ENCODE data around the gene UVRAG. TPM values are rescaled to one million over a fixed set of nuclear protein-coding genes. Genes with fewer than 3 reads are reported as not detected.

UVRAG gene
- total RNA-seq, 1 donor from 2014 or later: 27.6 TPM

DNA sequence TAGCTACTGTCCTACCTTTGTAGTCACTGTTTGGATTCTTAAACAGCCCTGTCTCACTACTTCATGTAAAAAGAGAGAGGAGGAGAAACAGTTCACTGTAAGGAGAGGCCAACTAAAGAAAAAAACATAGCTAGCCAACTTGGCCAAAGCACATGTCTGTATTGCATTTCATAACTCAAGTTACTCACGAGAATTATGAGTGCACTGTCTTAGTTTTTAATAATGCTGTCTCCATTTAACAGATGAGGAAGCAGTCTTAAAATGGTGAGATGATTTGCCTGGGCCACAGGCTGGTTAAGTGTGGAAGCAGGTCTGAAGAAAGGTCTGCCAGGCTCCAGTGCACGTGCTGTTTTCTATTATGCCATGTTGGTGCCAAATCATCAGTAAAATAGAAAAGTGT, 104.5 kb downstream of the UVRAG start:
- peaks cover 11% of the 10 kb centered on the region for H3K9me3 Mint-ChIP-seq
- DNase-seq (ENCODE audit: low spot score in 2 of 2, unreplicated experiment in 2 of 2): no peak
- peaks cover 10% of the 10 kb centered on the region for H3K36me3 Mint-ChIP-seq
- no peak overlapping the region for H3K4me3 Mint-ChIP-seq
- TF ChIP-seq, protein P1, sequence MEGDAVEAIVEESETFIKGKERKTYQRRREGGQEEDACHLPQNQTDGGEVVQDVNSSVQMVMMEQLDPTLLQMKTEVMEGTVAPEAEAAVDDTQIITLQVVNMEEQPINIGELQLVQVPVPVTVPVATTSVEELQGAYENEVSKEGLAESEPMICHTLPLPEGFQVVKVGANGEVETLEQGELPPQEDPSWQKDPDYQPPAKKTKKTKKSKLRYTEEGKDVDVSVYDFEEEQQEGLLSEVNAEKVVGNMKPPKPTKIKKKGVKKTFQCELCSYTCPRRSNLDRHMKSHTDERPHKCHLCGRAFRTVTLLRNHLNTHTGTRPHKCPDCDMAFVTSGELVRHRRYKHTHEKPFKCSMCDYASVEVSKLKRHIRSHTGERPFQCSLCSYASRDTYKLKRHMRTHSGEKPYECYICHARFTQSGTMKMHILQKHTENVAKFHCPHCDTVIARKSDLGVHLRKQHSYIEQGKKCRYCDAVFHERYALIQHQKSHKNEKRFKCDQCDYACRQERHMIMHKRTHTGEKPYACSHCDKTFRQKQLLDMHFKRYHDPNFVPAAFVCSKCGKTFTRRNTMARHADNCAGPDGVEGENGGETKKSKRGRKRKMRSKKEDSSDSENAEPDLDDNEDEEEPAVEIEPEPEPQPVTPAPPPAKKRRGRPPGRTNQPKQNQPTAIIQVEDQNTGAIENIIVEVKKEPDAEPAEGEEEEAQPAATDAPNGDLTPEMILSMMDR (IDR thresholded peaks at IDR 0.05; ENCODE audit: unreplicated experiment): no peak
- H3K27me3 Mint-ChIP-seq (ENCODE audit: low read depth): no peaks in the 10 kb centered on the region
- H3K27ac Mint-ChIP-seq: peak overlapping the region; percentile 89
- H3K4me1 Mint-ChIP-seq: peaks cover 16% of the 10 kb centered on the region

DNA sequence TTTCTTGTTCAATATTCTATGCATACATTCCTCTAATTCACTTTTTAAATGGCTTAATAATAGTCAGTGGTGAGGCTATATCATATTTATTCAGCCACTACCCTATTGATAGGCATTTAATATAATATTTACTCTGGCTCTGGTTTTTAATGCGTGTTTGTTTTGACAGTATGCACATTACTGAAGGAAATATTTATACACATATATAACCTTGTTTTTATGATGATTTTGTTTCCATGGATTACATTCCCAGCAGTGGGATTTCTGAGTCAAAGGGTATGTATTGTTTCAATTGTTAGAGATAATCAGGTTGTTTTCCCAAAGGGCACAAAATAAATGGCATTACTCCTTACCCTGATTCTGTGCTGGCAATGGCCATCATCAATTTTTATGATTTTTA, 105.8 kb downstream of the UVRAG start:
- Mint-ChIP-seq H3K27ac (no peak overlapping the region), H3K9me3 (peaks cover 11% of the 10 kb centered on the region), H3K27me3 (ENCODE audit: low read depth) (no peaks in the 10 kb centered on the region), H3K36me3 (peaks cover 10% of the 10 kb centered on the region), H3K4me1 (peaks cover 21% of the 10 kb centered on the region), H3K4me3 (no peak overlapping the region)
- no peak for DNase-seq (ENCODE audit: low spot score in 2 of 2, unreplicated experiment in 2 of 2)
- TF ChIP-seq, protein P1 (IDR thresholded peaks at IDR 0.05; ENCODE audit: unreplicated experiment): no peak

DNA sequence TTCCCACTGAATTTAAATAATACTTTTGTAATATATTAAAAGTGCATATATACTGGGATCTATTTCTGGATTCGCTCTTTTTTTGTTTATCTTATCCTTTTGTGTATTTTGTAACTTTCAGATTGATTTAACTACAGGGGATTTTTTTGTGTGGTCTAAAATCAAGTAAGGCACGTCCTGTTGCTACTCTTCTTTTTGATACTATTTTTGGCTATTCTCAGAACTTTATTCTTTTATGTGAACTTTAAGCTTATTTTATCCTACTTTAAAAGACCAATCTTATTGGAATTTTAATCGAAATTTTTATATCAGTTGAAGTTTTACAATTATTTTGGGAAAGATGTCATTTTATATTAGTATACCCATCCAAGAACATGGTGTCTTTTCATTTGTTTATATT, 106.8 kb downstream of the UVRAG start:
- no peaks in the 10 kb centered on the region for H3K27me3 Mint-ChIP-seq (ENCODE audit: low read depth)
- H3K27ac Mint-ChIP-seq: no peak overlapping the region
- H3K4me1 Mint-ChIP-seq: peaks cover 20% of the 10 kb centered on the region
- TF ChIP-seq, protein P1 (IDR thresholded peaks at IDR 0.05; ENCODE audit: unreplicated experiment): no peak
- H3K4me3 Mint-ChIP-seq: no peak overlapping the region
- H3K36me3 Mint-ChIP-seq: peaks cover 10% of the 10 kb centered on the region
- DNase-seq (ENCODE audit: low spot score in 2 of 2, unreplicated experiment in 2 of 2): no peak
- peaks cover 6% of the 10 kb centered on the region for H3K9me3 Mint-ChIP-seq

DNA sequence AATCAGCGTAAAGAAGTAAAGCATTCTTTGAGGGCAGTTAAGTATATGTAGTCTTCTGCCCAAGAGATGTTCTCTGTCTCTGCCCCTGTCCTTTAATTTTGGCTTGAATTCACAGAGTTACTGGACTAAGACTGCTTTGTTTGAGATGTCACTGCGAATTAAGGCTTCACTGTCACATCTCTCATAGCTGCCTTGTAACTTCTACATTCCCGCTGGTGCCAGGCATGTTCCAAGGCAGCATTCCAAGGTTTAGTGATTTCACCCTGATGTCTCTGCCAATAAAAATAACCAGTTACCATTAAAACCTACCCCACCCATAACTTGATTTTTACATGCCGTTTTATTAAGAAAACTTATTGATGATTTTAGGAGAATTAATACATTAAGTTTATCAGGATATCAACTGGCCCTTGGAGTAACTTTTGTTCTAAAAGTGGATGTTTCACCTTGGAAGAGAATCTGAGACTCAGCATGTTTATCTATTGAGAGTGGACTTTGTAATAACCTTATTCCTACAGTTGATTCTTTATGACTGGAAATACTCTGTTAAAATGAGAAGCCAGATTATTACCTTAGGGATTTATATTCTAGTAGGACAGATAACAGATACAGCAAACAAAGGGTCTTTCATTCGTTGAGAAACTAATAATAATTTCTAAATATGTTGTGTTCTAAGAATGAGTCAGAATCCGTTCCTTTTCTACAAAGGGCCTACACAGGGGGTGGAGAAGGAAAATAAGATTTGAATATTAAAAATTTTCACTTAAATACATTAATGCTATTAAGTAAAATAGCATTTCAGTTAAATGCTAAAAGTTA, 110.2 kb downstream of the UVRAG start:
- H3K4me1 Mint-ChIP-seq: peaks cover 10% of the 10 kb centered on the region
- TF ChIP-seq, protein P1 (IDR thresholded peaks at IDR 0.05; ENCODE audit: unreplicated experiment): no peak
- H3K27me3 Mint-ChIP-seq (ENCODE audit: low read depth): no peaks in the 10 kb centered on the region
- H3K4me3 Mint-ChIP-seq: no peak overlapping the region
- H3K36me3 Mint-ChIP-seq: peaks cover 1% of the 10 kb centered on the region
- DNase-seq (ENCODE audit: low spot score in 2 of 2, unreplicated experiment in 2 of 2): no peak
- peaks cover 4% of the 10 kb centered on the region for H3K9me3 Mint-ChIP-seq
- H3K27ac Mint-ChIP-seq: peak overlapping the region; percentile 62

DNA sequence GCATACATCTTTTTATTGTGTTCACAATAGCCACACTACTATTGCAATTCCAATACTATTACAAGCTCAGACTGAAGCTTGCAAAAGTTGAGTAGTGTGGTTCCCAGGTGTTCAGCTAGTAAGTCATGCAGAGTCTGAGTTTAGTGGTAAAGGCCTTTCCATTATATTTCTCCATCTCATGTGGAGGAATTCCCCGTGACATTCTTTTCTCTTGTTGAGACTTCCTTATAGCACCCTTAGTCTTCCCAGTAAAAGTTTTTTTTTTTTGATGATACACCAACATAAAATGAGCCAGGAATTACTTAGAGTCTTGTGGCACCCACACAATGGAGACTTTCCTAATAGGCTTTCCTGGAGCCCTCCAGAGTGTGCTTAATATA, 110.8 kb downstream of the UVRAG start:
- no peak overlapping the region for H3K4me3 Mint-ChIP-seq
- DNase-seq (ENCODE audit: low spot score in 2 of 2, unreplicated experiment in 2 of 2): no peak
- TF ChIP-seq, protein P1 (IDR thresholded peaks at IDR 0.05; ENCODE audit: unreplicated experiment): no peak
- H3K27ac Mint-ChIP-seq: no peak overlapping the region
- H3K9me3 Mint-ChIP-seq: peaks cover 4% of the 10 kb centered on the region
- no peaks in the 10 kb centered on the region for H3K27me3 Mint-ChIP-seq (ENCODE audit: low read depth)
- H3K36me3 Mint-ChIP-seq: no peaks in the 10 kb centered on the region
- peaks cover 10% of the 10 kb centered on the region for H3K4me1 Mint-ChIP-seq

Data from mesothelial cell of epicardium (in vitro differentiated cells).